HL-60 (cell line): ENCODE measurements around the gene ATG5.

ENCODE experiments used
- CTCF ChIP-seq: IDR thresholded peaks from one replicate; pipeline ENCODE4 v1.5.1; 2011; ENCODE audit warnings: low read length, control low read depth, inconsistent platforms; ENCODE audit not compliant: insufficient read depth
- GABPA ChIP-seq: IDR thresholded peaks from 2 replicates; pipeline ENCODE4 v1.6.1; 2012; ENCODE audit warnings: low read depth
- POLR2AphosphoS5 ChIP-seq: IDR thresholded peaks from 2 replicates; pipeline ENCODE4 v1.6.1; 2012; ENCODE audit warnings: low read depth
- SPI1 ChIP-seq: IDR thresholded peaks from 2 replicates; pipeline ENCODE4 v1.6.1; 2012; ENCODE audit warnings: low read depth, mild to moderate bottlenecking, borderline replicate concordance

- TF ChIP-seq CTCF (peak; percentile 51), POLR2AphosphoS5 (no peak), GABPA (no peak), SPI1 (no peak)
Observed at GRCh38 chr6:106360410-106360988, 34.9 kb upstream of the ATG5 start, which contains the start of gene CRYBG1.
